ENCODE data around the gene DCTPP1. TPM values are rescaled to one million over a fixed set of nuclear protein-coding genes. Genes with fewer than 3 reads are reported as not detected.

The DCTPP1 gene
- total and polyA plus RNA-seq, 5 donors: 20.9 to 46.2 (median 30.5) TPM

Other genes starting within 250 kb of the DCTPP1 start
- gene CORO1A, start 246.4 kb downstream of the DCTPP1 start, total RNA-seq: 10 to 100 TPM; 10.3 to 22.4 (median 14.6) TPM
- 7.3 TPM for gene CORO1A, start 246.4 kb downstream of the DCTPP1 start, polyA plus RNA-seq
- gene BOLA2B, start 236.4 kb downstream of the DCTPP1 start, total RNA-seq: 10 to 100 TPM; 75.2 to 89.6 (median 84.6) TPM
- 184 TPM for gene BOLA2B, start 236.4 kb downstream of the DCTPP1 start, polyA plus RNA-seq
- gene SLX1A, start 236.2 kb downstream of the DCTPP1 start, total RNA-seq: 10 to 100 TPM in 2 of 4 donors, 1 to 10 TPM in 2; 8.9 to 20.8 (median 13.9) TPM
- 24.6 TPM for gene SLX1A, start 236.2 kb downstream of the DCTPP1 start, polyA plus RNA-seq
- gene SULT1A3, start 230.8 kb downstream of the DCTPP1 start, total RNA-seq: 10 to 100 TPM in 3 of 4 donors, 1 to 10 TPM in 1; 9.6 to 14.0 (median 10.8) TPM
- gene SULT1A3, start 230.8 kb downstream of the DCTPP1 start, polyA plus RNA-seq: 10.0 TPM
- gene NPIPB13, start 181.6 kb downstream of the DCTPP1 start, total RNA-seq: 1 to 10 TPM; 3.1 to 5.3 (median 4.3) TPM
- gene NPIPB13, start 181.6 kb downstream of the DCTPP1 start, polyA plus RNA-seq: 2.0 TPM
- 10 to 100 TPM; 43.0 to 50.9 (median 45.1) TPM for gene CD2BP2, start 74.7 kb downstream of the DCTPP1 start, total RNA-seq
- gene CD2BP2, start 74.7 kb downstream of the DCTPP1 start, polyA plus RNA-seq: 31.8 TPM
- 10 to 100 TPM; 23.4 to 27.7 (median 25.4) TPM for gene TBC1D10B, start 59.5 kb downstream of the DCTPP1 start, total RNA-seq
- 19.1 TPM for gene TBC1D10B, start 59.5 kb downstream of the DCTPP1 start, polyA plus RNA-seq
- gene MYL11, start 55.2 kb downstream of the DCTPP1 start, total RNA-seq: under 1 TPM in 2 of 4 donors, not detected in 2; 0.35 to 0.94 TPM
- gene MYL11, start 55.2 kb downstream of the DCTPP1 start, polyA plus RNA-seq: 0.86 TPM
- 1 to 10 TPM; 1.1 to 3.6 (median 2.7) TPM for gene SEPTIN1, start 47.5 kb downstream of the DCTPP1 start, total RNA-seq
- gene SEPTIN1, start 47.5 kb downstream of the DCTPP1 start, polyA plus RNA-seq: 1.6 TPM
- gene ZNF48, start 34.6 kb downstream of the DCTPP1 start, total RNA-seq: 1 to 10 TPM; 6.2 to 8.0 (median 7.5) TPM
- gene ZNF48, start 34.6 kb downstream of the DCTPP1 start, polyA plus RNA-seq: 3.6 TPM
- gene ZNF771, start 22.4 kb downstream of the DCTPP1 start, total RNA-seq: 10 to 100 TPM in 1 of 4 donors, 1 to 10 TPM in 3; 4.4 to 11.9 (median 7.0) TPM
- gene ZNF771, start 22.4 kb downstream of the DCTPP1 start, polyA plus RNA-seq: 5.0 TPM
- gene SEPHS2, start 15.8 kb upstream of the DCTPP1 start, total RNA-seq: 10 to 100 TPM; 34.8 to 41.1 (median 36.4) TPM
- 29.4 TPM for gene SEPHS2, start 15.8 kb upstream of the DCTPP1 start, polyA plus RNA-seq
- gene ITGAL, start 42.7 kb upstream of the DCTPP1 start, total RNA-seq: 1 to 10 TPM in 3 of 4 donors, under 1 TPM in 1; 0.82 to 4.8 (median 1.9) TPM
- gene ITGAL, start 42.7 kb upstream of the DCTPP1 start, polyA plus RNA-seq: 0.61 TPM
- gene ZNF768, start 96.5 kb upstream of the DCTPP1 start, total RNA-seq: 10 to 100 TPM; 40.9 to 65.6 (median 52.5) TPM
- 66.7 TPM for gene ZNF768, start 96.5 kb upstream of the DCTPP1 start, polyA plus RNA-seq
- 10 to 100 TPM in 3 of 4 donors, 1 to 10 TPM in 1; 9.1 to 14.6 (median 12.6) TPM for gene ZNF747, start 104.8 kb upstream of the DCTPP1 start, total RNA-seq
- gene ZNF747, start 104.8 kb upstream of the DCTPP1 start, polyA plus RNA-seq: 10.3 TPM
- 10 to 100 TPM in 3 of 4 donors, 1 to 10 TPM in 1; 9.6 to 12.5 (median 12.3) TPM for gene ZNF764, start 128.3 kb upstream of the DCTPP1 start, total RNA-seq
- gene ZNF764, start 128.3 kb upstream of the DCTPP1 start, polyA plus RNA-seq: 7.0 TPM
- gene ZNF688, start 141.7 kb upstream of the DCTPP1 start, total RNA-seq: 10 to 100 TPM; 10.8 to 16.1 (median 13.9) TPM
- gene ZNF688, start 141.7 kb upstream of the DCTPP1 start, polyA plus RNA-seq: 12.9 TPM
- gene ZNF785, start 155.7 kb upstream of the DCTPP1 start, total RNA-seq: 1 to 10 TPM; 7.9 to 9.7 (median 9.2) TPM
- gene ZNF785, start 155.7 kb upstream of the DCTPP1 start, polyA plus RNA-seq: 4.3 TPM
- 1 to 10 TPM; 5.6 to 7.1 (median 6.3) TPM for gene ZNF689, start 180.4 kb upstream of the DCTPP1 start, total RNA-seq
- gene ZNF689, start 180.4 kb upstream of the DCTPP1 start, polyA plus RNA-seq: 3.3 TPM
- 10 to 100 TPM; 22.9 to 27.6 (median 24.3) TPM for gene PRR14, start 220.9 kb upstream of the DCTPP1 start, total RNA-seq
- gene PRR14, start 220.9 kb upstream of the DCTPP1 start, polyA plus RNA-seq: 19.1 TPM
- 10 to 100 TPM; 37.4 to 43.2 (median 38.4) TPM for gene FBRS, start 228.4 kb upstream of the DCTPP1 start, total RNA-seq
- 30.4 TPM for gene FBRS, start 228.4 kb upstream of the DCTPP1 start, polyA plus RNA-seq